ENCODE results near the gene PALS1.

DNA sequence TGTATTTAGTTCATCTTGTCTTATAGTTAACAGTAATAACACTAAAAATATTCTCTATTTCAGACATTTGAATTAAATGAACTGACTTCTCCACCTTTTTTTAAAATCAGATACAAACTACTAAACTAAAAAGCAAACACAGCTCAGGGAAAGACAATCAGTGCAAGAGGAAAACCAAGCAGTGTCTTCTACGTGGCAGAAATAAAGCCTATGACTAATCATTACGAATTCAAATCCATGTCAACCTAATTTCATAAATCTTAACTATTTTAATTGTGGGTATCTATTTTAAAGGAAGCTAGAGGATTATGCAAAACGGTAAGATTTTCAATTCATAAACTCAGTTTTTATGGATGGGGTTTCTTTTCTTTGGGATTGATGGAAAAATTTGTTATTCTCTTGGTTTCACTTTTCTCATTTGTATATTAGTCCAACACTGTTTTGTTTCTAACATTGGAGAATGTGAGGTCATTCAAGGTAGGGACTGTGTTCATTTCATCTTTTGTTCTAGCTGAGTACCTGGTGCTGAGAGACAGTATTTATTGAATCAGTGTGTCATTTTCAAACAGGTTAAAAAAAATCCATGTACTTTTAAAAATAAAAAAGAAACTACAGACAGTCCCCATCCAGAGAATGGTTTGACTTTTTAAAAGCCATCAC, 12.8 kb upstream of the PALS1 start:
- TF ChIP-seq, protein P1, sequence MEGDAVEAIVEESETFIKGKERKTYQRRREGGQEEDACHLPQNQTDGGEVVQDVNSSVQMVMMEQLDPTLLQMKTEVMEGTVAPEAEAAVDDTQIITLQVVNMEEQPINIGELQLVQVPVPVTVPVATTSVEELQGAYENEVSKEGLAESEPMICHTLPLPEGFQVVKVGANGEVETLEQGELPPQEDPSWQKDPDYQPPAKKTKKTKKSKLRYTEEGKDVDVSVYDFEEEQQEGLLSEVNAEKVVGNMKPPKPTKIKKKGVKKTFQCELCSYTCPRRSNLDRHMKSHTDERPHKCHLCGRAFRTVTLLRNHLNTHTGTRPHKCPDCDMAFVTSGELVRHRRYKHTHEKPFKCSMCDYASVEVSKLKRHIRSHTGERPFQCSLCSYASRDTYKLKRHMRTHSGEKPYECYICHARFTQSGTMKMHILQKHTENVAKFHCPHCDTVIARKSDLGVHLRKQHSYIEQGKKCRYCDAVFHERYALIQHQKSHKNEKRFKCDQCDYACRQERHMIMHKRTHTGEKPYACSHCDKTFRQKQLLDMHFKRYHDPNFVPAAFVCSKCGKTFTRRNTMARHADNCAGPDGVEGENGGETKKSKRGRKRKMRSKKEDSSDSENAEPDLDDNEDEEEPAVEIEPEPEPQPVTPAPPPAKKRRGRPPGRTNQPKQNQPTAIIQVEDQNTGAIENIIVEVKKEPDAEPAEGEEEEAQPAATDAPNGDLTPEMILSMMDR (IDR thresholded peaks at IDR 0.05) = no peak
- TF ChIP-seq ZFX (IDR thresholded peaks at IDR 0.05; ENCODE audit: borderline replicate concordance) = no peak
